Immature natural killer cell (primary cell): ENCODE data around the gene CCNQ. TPM values are rescaled to one million over a fixed set of nuclear protein-coding genes. Genes with fewer than 3 reads are reported as not detected.

Source experiments
- DNase-seq, 3 donors: peaks; one replicate each; pipeline ENCODE4 v3.0.0; 2022; ENCODE audit warnings: mixed read lengths in 1 of 3
- H3K27ac Mint-ChIP-seq, 6 donors: one replicate each; pipeline ENCODE4 v1.8.0; 2020; ENCODE audit warnings: mixed read lengths in 6 of 6, mild to moderate bottlenecking in 5 of 6, inconsistent platforms in 4 of 6, moderate library complexity in 3 of 6
- H3K27me3 Mint-ChIP-seq, 3 donors: one replicate each; pipeline ENCODE4 v1.8.0; 2020 to 2021; ENCODE audit warnings: low read depth in 3 of 3, mild to moderate bottlenecking in 3 of 3, mixed read lengths in 3 of 3, moderate library complexity in 3 of 3, inconsistent platforms in 1 of 3
- H3K36me3 Mint-ChIP-seq, 3 donors: one replicate each; pipeline ENCODE4 v1.8.0; 2020; ENCODE audit warnings: mixed read lengths in 3 of 3, inconsistent platforms in 2 of 3, mild to moderate bottlenecking in 2 of 3
- H3K4me1 Mint-ChIP-seq, 2 donors: one replicate each; pipeline ENCODE4 v1.8.0; 2020; ENCODE audit warnings: inconsistent platforms in 2 of 2, mild to moderate bottlenecking in 2 of 2, mixed read lengths in 2 of 2, moderate library complexity in 1 of 2
- H3K4me3 Mint-ChIP-seq, 5 donors: one replicate each; pipeline ENCODE4 v1.8.0; 2020; ENCODE audit warnings: mild to moderate bottlenecking in 5 of 5, mixed read lengths in 5 of 5, inconsistent platforms in 3 of 5, moderate library complexity in 3 of 5
- H3K9me3 Mint-ChIP-seq, 6 donors: one replicate each; pipeline ENCODE4 v1.8.0; 2020; ENCODE audit warnings: mild to moderate bottlenecking in 6 of 6, mixed read lengths in 6 of 6, inconsistent platforms in 4 of 6, moderate library complexity in 3 of 6
- polyA plus RNA-seq, 3 donors: library from polyadenylated mRNA; unstranded; fragments of 300-500 nt; fragmentation: Illumina TruSeq; gene quantifications; one replicate each; pipeline ENCODE4 v1.2.3, GENCODE V29; 2021

The CCNQ gene
- polyA plus RNA-seq, 3 donors from 2014 or later = 36.7 to 42.8 (median 38.4) TPM

- Mint-ChIP-seq H3K9me3 (no peaks in the 10 kb centered on the region), H3K4me1 (no peaks in the 10 kb centered on the region), H3K4me3 (no peak overlapping the region), H3K27me3 (peaks cover 0 to 3% (median 0%) of the 10 kb centered on the region in 3 donors), H3K36me3 (no peaks in the 10 kb centered on the region), H3K27ac (no peak overlapping the region)
- DNase-seq = no peak
Observed at GRCh38 chrX:153557618-153558355, 41.2 kb downstream of the CCNQ start.

- H3K4me1 Mint-ChIP-seq = no peaks in the 10 kb centered on the region
- peaks cover 0 to 3% (median 0%) of the 10 kb centered on the region in 3 donors for H3K27me3 Mint-ChIP-seq
- no peak for DNase-seq
- no peak overlapping the region for H3K4me3 Mint-ChIP-seq
- H3K9me3 Mint-ChIP-seq = no peaks in the 10 kb centered on the region
- no peak overlapping the region for H3K27ac Mint-ChIP-seq
- no peaks in the 10 kb centered on the region for H3K36me3 Mint-ChIP-seq
Observed at GRCh38 chrX:153556767-153557166, 42.2 kb downstream of the CCNQ start.

GRCh38 chrX:153554519-153555167 lies 44.3 kb downstream of the CCNQ start:
- Mint-ChIP-seq H3K27ac (no peak overlapping the region), H3K4me1 (no peaks in the 10 kb centered on the region), H3K27me3 (no peaks in the 10 kb centered on the region), H3K4me3 (no peak overlapping the region), H3K36me3 (no peaks in the 10 kb centered on the region), H3K9me3 (no peaks in the 10 kb centered on the region)
- peak; percentile 7 to 33 (median 30) for DNase-seq

DNA sequence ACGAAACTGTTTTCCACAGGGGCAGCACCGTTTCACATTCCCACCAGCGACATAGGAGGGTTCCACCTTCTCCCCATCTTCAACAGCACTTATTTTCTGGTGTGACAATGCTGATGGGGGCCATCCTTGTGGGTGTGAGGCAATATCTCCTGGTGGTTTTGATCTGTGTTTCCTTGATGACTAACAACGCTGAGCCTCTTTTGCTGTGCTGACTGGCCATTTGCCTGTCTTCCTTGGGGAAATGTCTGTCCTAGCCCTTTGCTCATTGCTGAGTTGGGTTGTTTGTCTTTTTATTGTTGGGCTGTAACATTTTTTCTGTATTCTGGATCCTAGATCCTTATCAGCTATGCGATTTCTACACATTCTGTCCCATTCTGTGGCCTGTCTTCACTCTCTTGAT lies 47.8 kb downstream of the CCNQ start:
- Mint-ChIP-seq H3K9me3 (no peaks in the 10 kb centered on the region), H3K4me3 (no peak overlapping the region)
- no peak for DNase-seq

GRCh38 chrX:153549807-153550206 lies 49.1 kb downstream of the CCNQ start:
- no peak for DNase-seq
- Mint-ChIP-seq H3K36me3 (no peaks in the 10 kb centered on the region), H3K9me3 (no peaks in the 10 kb centered on the region), H3K4me1 (no peaks in the 10 kb centered on the region), H3K27me3 (peaks cover 0 to under 1% (median 0%) of the 10 kb centered on the region in 3 donors), H3K4me3 (no peak overlapping the region), H3K27ac (no peak overlapping the region)

More for the DNA sequence above, 47.8 kb downstream of the CCNQ start:
- H3K27me3 Mint-ChIP-seq = no peaks in the 10 kb centered on the region
- no peak overlapping the region for H3K27ac Mint-ChIP-seq
- H3K4me1 Mint-ChIP-seq = no peaks in the 10 kb centered on the region
- no peaks in the 10 kb centered on the region for H3K36me3 Mint-ChIP-seq

GRCh38 chrX:153549231-153549630 lies 49.7 kb downstream of the CCNQ start:
- no peaks in the 10 kb centered on the region for H3K4me1 Mint-ChIP-seq
- peaks cover 0 to 2% (median 0%) of the 10 kb centered on the region in 3 donors for H3K27me3 Mint-ChIP-seq
- no peaks in the 10 kb centered on the region for H3K9me3 Mint-ChIP-seq
- H3K27ac Mint-ChIP-seq = no peak overlapping the region
- no peak overlapping the region for H3K4me3 Mint-ChIP-seq
- no peak for DNase-seq
- H3K36me3 Mint-ChIP-seq = no peaks in the 10 kb centered on the region

DNA sequence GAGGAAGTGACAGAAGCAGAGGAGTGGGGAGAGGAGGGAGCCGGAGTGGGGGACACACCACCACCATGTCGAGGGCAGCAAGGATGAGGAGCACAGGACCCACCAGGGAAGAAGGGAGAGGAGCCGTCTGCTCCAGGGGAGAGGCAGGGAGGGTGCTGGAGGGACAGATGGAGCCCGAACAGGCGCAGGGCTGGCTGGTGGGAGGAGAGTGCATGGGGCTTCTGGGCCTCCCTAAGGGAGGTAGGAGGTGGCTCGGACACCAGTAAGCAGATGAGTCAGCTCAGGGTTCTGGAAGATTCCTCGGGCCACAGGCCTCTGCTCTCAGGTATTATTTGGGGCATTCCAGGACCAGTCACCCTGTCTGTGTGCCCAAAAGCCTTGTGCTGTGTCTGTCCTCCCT lies 51.7 kb downstream of the CCNQ start:
- H3K4me1 Mint-ChIP-seq = no peaks in the 10 kb centered on the region
- peaks cover 0 to 2% (median 0%) of the 10 kb centered on the region in 3 donors for H3K27me3 Mint-ChIP-seq
- no peak overlapping the region for H3K27ac Mint-ChIP-seq
- no peak overlapping the region for H3K4me3 Mint-ChIP-seq
- DNase-seq = no peak
- no peaks in the 10 kb centered on the region for H3K9me3 Mint-ChIP-seq
- no peaks in the 10 kb centered on the region for H3K36me3 Mint-ChIP-seq

DNA sequence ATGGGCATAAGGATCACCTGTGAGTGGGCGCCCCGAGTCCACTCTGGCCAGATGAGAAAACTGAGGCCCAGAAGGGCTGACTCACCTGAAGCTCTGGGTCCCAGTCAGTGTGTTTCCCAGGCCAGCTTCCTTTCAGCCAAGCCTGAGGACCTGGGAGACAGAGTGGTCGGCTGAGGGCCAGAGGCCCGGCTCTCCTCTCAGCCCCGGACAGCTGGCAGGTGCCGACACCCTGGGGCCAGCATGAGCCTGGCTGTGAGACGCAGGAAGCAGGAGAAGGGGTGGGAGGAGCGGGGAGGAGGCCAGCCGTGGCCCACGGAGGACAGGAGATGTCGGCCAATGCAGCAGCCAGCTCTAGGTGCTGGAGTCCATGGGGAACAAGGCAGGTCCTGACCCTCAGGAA lies 52.6 kb downstream of the CCNQ start:
- Mint-ChIP-seq H3K9me3 (no peaks in the 10 kb centered on the region), H3K27me3 (peaks cover 0 to 2% (median 0%) of the 10 kb centered on the region in 3 donors), H3K27ac (no peak overlapping the region), H3K4me3 (no peak overlapping the region), H3K4me1 (no peaks in the 10 kb centered on the region), H3K36me3 (no peaks in the 10 kb centered on the region)
- no peak for DNase-seq

GRCh38 chrX:153544727-153545126 lies 54.2 kb downstream of the CCNQ start:
- Mint-ChIP-seq H3K36me3 (no peaks in the 10 kb centered on the region), H3K4me3 (no peak overlapping the region), H3K9me3 (no peaks in the 10 kb centered on the region), H3K4me1 (no peaks in the 10 kb centered on the region), H3K27me3 (peaks cover 0 to 2% (median 0%) of the 10 kb centered on the region in 3 donors), H3K27ac (no peak overlapping the region)
- no peak for DNase-seq

- Mint-ChIP-seq H3K4me1 (no peaks in the 10 kb centered on the region), H3K9me3 (no peaks in the 10 kb centered on the region), H3K4me3 (no peak overlapping the region), H3K27ac (no peak overlapping the region), H3K27me3 (peaks cover 0 to 2% (median 0%) of the 10 kb centered on the region in 3 donors), H3K36me3 (no peaks in the 10 kb centered on the region)
- no peak for DNase-seq
Observed at GRCh38 chrX:153539979-153540358, 59.0 kb downstream of the CCNQ start.

GRCh38 chrX:153539171-153539978 lies 59.6 kb downstream of the CCNQ start:
- Mint-ChIP-seq H3K27ac (no peak overlapping the region), H3K4me1 (no peaks in the 10 kb centered on the region), H3K9me3 (no peaks in the 10 kb centered on the region), H3K4me3 (no peak overlapping the region), H3K36me3 (no peaks in the 10 kb centered on the region), H3K27me3 (no peaks in the 10 kb centered on the region)
- DNase-seq = peak; percentile 36 to 50 (median 44)

- H3K27me3 Mint-ChIP-seq = peaks cover 0 to under 1% (median 0%) of the 10 kb centered on the region in 3 donors
- no peak overlapping the region for H3K4me3 Mint-ChIP-seq
- no peaks in the 10 kb centered on the region for H3K36me3 Mint-ChIP-seq
- H3K27ac Mint-ChIP-seq = no peak overlapping the region
- no peaks in the 10 kb centered on the region for H3K4me1 Mint-ChIP-seq
- no peak for DNase-seq
- H3K9me3 Mint-ChIP-seq = no peaks in the 10 kb centered on the region
Observed at GRCh38 chrX:153538424-153538823, 60.5 kb downstream of the CCNQ start.
